ENCODE results near the gene AFTPH. TPM values are rescaled to one million over a fixed set of nuclear protein-coding genes. Genes with fewer than 3 reads are reported as not detected.

Gene AFTPH
- total RNA-seq, 1 donor from 2014 or later = 33.4 TPM

DNA sequence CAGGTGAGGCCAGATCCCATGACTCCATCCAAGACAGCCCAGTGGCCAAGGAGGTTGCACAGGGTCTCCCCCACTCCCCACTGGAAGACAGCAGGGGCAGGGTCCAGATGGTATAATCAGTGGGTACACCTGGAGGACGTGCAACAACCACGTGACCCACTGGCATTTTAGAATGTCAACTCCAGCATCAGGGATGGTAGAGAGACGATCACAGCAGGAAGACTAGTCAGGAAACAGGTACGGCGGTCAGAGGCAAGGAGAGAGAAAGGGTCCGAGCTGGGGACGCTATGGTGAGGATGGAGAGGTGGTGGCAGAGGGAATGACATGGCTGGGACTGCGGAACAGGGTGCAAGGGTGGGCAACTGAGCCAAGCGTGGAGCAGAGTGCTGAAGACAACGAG, 106.6 kb downstream of the AFTPH start:
- H3K36me3 ChIP-seq = peaks cover 0 to 11% of the 10 kb centered on the region in 2 donors
- H3K9me3 ChIP-seq = no peaks in the 10 kb centered on the region
- no peaks in the 10 kb centered on the region for H3K27me3 ChIP-seq
- DNase-seq (ENCODE audit: extremely low spot score in 2 of 2) = peak in 1 of 2 donors; percentile 69
- H3K27ac ChIP-seq = no peak overlapping the region
- H3K4me3 ChIP-seq = no peak overlapping the region
- TF ChIP-seq POLR2AphosphoS5 (IDR thresholded peaks at IDR 0.05; ENCODE audit: insufficient read depth in 1 of 2, low read depth in 1 of 2) (no peak), POLR2A (IDR thresholded peaks at IDR 0.05) (no peak)
- TF ChIP-seq, protein P1, sequence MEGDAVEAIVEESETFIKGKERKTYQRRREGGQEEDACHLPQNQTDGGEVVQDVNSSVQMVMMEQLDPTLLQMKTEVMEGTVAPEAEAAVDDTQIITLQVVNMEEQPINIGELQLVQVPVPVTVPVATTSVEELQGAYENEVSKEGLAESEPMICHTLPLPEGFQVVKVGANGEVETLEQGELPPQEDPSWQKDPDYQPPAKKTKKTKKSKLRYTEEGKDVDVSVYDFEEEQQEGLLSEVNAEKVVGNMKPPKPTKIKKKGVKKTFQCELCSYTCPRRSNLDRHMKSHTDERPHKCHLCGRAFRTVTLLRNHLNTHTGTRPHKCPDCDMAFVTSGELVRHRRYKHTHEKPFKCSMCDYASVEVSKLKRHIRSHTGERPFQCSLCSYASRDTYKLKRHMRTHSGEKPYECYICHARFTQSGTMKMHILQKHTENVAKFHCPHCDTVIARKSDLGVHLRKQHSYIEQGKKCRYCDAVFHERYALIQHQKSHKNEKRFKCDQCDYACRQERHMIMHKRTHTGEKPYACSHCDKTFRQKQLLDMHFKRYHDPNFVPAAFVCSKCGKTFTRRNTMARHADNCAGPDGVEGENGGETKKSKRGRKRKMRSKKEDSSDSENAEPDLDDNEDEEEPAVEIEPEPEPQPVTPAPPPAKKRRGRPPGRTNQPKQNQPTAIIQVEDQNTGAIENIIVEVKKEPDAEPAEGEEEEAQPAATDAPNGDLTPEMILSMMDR (IDR thresholded peaks at IDR 0.05) = no peak
- intact Hi-C loops (cut with DNase I) = no loop called here
- peaks cover 69% of the 10 kb centered on the region for H3K4me1 ChIP-seq

DNA sequence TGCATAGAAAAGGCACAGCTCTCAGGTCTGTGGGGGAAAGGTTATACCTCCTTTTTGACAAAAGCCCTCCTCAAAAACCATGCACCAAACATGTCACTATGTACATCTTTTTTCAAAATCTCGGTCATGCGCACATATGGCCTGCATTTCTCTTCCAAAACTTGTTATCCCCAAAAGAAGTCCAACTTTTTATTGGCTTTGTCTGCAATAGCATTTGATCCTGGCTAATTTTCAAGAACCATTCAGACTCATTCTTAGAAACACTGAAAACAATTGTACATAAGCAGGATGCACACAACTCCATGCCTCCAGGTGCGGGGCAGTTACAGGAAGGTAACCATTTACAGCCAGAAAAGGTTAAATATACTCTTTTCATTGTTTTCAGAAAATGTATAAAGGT, 107.6 kb downstream of the AFTPH start:
- Histone ChIP-seq H3K27ac (no peak overlapping the region), H3K36me3 (peaks cover 0 to 11% of the 10 kb centered on the region in 2 donors), H3K27me3 (no peaks in the 10 kb centered on the region), H3K9me3 (no peaks in the 10 kb centered on the region), H3K4me3 (no peak overlapping the region), H3K4me1 (peaks cover 72% of the 10 kb centered on the region)
- peak in 1 of 2 donors; percentile 2 for DNase-seq (ENCODE audit: extremely low spot score in 2 of 2)
- TF ChIP-seq, protein P1 (IDR thresholded peaks at IDR 0.05) = no peak
- TF ChIP-seq POLR2AphosphoS5 (IDR thresholded peaks at IDR 0.05; ENCODE audit: insufficient read depth in 1 of 2, low read depth in 1 of 2) (no peak), POLR2A (IDR thresholded peaks at IDR 0.05) (no peak)
- intact Hi-C loops (cut with DNase I) = no loop called here

DNA sequence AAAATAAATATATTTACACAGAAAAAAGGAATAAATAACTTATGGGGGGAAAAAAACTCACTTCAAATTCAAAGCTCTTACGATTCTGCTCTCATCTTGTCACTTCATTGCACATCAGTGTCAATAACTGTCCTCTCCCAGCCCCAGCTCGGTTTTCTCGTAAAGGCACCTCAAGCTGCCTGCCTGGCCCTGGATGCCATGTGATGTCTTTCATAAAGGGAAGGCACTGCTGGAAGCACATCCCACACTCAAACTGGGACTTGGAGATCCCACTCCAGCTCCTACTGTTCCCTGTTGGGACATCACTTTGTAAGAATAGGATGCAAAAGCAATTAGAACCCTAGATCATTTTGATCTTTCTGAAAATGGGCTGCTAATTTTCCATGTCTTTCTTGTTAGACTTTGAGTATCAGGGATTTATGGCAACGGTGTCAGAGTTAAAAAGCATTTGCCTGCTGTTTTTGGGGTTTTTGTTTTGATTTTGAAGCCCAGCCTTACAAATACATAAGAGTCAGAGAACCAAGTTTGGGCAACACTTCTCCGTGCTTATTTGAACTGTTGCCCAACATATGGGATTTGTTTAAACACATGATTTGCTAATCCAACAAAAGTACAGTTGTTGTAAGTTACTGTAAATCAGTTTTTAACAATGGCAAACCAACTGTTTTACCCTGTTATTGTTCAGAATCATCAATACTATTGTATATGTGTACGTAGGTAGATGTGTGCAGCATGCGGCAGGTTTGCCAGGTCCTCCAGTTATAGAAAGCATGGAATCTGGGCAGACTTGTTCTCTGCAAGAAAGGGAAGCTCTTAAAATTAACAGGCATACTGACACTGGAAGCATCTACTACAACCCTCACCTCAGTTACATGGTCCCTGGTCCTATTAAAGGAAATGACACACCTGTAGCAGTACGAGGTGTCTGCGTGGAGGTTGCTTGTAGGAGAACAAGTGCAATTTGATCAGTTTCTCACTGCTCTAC, 109.0 kb downstream of the AFTPH start:
- H3K36me3 ChIP-seq = peaks cover 0 to 11% of the 10 kb centered on the region in 2 donors

DNA sequence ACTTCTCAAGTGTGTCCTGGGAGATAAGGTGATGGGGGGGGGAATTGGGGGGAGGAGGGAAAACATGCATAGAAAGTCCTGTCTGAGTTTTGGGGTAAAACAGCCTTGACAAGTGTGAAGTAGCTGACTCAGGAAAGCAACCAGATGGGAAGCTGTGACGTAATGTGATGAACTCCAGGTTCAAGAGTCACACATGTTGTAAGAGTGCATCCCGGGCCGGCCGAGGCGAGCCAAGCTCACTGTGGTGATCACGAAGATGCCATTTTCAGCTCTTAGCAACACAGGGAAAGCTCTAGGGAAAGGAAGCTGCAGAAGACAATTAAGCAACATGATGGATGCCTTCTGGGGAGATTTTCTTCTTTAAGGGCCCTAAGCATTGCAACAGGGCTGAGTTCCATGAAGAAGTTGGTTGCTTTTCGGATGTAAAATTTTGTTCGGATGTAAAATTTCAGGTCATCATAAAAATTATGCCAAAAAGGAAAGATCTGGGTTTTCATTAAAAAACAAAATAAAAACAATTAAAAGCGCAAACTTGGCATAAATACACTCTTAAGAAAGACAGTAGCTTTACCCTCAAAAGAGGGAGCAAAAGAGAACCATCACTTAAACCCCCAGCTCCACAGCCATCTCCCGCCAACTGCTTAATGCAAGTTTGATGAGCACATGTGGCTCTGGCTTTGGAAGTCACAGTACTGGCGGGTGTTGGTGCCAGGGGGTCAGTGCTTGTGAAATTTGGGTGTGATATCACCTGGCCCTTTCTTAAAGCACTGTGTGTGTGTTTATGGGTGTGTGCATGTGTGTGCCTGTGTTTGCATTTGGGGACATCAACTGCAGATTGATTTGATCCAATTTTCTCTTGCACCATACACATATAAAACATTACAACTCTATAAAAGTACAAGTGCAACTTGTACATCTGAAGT, 110.5 kb downstream of the AFTPH start:
- Histone ChIP-seq H3K27ac (no peak overlapping the region), H3K36me3 (peaks cover 0 to 11% of the 10 kb centered on the region in 2 donors), H3K9me3 (no peaks in the 10 kb centered on the region), H3K4me1 (peaks cover 67% of the 10 kb centered on the region), H3K27me3 (no peaks in the 10 kb centered on the region), H3K4me3 (no peak overlapping the region)
- intact Hi-C loops (cut with DNase I) = no loop called here
- peak in 1 of 2 donors; percentile 87 for DNase-seq (ENCODE audit: extremely low spot score in 2 of 2)
- TF ChIP-seq POLR2AphosphoS5 (IDR thresholded peaks at IDR 0.05; ENCODE audit: insufficient read depth in 1 of 2, low read depth in 1 of 2) (no peak), POLR2A (IDR thresholded peaks at IDR 0.05) (no peak)
- TF ChIP-seq, protein P1 (IDR thresholded peaks at IDR 0.05) = no peak

More for the DNA sequence above, 109.0 kb downstream of the AFTPH start:
- Histone ChIP-seq H3K9me3 (no peaks in the 10 kb centered on the region), H3K27ac (no peak overlapping the region), H3K27me3 (no peaks in the 10 kb centered on the region), H3K4me3 (no peak overlapping the region), H3K4me1 (peaks cover 71% of the 10 kb centered on the region)
- DNase-seq (ENCODE audit: extremely low spot score in 2 of 2) = peak in 1 of 2 donors; percentile 32
- intact Hi-C loops (cut with DNase I) = no loop called here
- TF ChIP-seq POLR2A (IDR thresholded peaks at IDR 0.05) = no peak
- no peak for TF ChIP-seq POLR2AphosphoS5 (IDR thresholded peaks at IDR 0.05; ENCODE audit: insufficient read depth in 1 of 2, low read depth in 1 of 2)
- TF ChIP-seq, protein P1 (IDR thresholded peaks at IDR 0.05) = no peak

Measured in vagina (tissue), 2 donors.